Spleen (tissue), 13 donors: ENCODE results near the gene GHRL. TPM values are rescaled to one million over a fixed set of nuclear protein-coding genes. Genes with fewer than 3 reads are reported as not detected.
A peak's percentile ranks its signal among the peaks of the same experiment; 100 is the strongest.

Experiments
- DNase-seq: peaks from one replicate; pipeline ENCODE4 v3.0.0-alpha.2; 2020
- H3K27ac ChIP-seq, 8 donors: fragments of 200-600 bp; sonication (generic) in 7 of 8; 1 replicate in 4 of 8; 2 replicates in 4 of 8; pipeline versions ENCODE4 v1.5.0 to v1.8.0; 2016 to 2021; ENCODE audit warnings: inconsistent platforms in 4 of 8, mild to moderate bottlenecking in 4 of 8, moderate library complexity in 1 of 8
- H3K27me3 ChIP-seq, 7 donors: fragments of 200-600 bp; sonication (generic) in 6 of 7; replicated peaks in 1 of 7; 1 replicate in 4 of 7; 2 replicates in 3 of 7; pipeline versions ENCODE4 v1.5.0 to v1.8.0; 2016 to 2021; ENCODE audit warnings: inconsistent platforms in 3 of 7, mild to moderate bottlenecking in 1 of 7
- H3K36me3 ChIP-seq, 6 donors: fragments of 200-600 bp; sonication (generic) in 5 of 6; 1 replicate in 4 of 6; 2 replicates in 2 of 6; pipeline versions ENCODE4 v1.5.0 to v1.8.0; 2016 to 2021; ENCODE audit warnings: inconsistent platforms in 2 of 6
- H3K4me1 ChIP-seq, 6 donors: fragments of 200-600 bp; sonication (generic) in 5 of 6; 1 replicate in 3 of 6; 2 replicates in 3 of 6; pipeline versions ENCODE4 v1.5.0 to v1.8.0; 2016 to 2021; ENCODE audit warnings: inconsistent platforms in 3 of 6
- H3K4me3 ChIP-seq, 8 donors: fragments of 200-600 bp; sonication (generic) in 7 of 8; 1 replicate in 4 of 8; 2 replicates in 4 of 8; pipeline versions ENCODE4 v1.5.0 to v1.8.0; 2016 to 2021; ENCODE audit warnings: inconsistent platforms in 4 of 8, mild to moderate bottlenecking in 4 of 8, moderate library complexity in 2 of 8
- H3K9me3 ChIP-seq, 8 donors: fragments of 200-600 bp; sonication (generic) in 7 of 8; 1 replicate in 4 of 8; 2 replicates in 4 of 8; pipeline versions ENCODE4 v1.5.0 to v1.8.0; 2016 to 2021; ENCODE audit warnings: inconsistent platforms in 4 of 8
- CTCF ChIP-seq, 11 experiments: fragments of 200-600 bp in 7 of 11; fragments of 450-650 bp in 4 of 11; sonication (generic) in 4 of 11; IDR thresholded peaks in 8 of 11; conservative IDR thresholded peaks in 3 of 11; 1 replicate in 7 of 11; 2 replicates in 4 of 11; pipeline versions ENCODE4 v1.4.0 to v1.8.0; 2016 to 2021; ENCODE audit warnings: antibody characterized with exemption in 11 of 11, inconsistent platforms in 4 of 11, mild to moderate bottlenecking in 1 of 11
- POLR2A ChIP-seq, 3 donors: fragments of 450-650 bp; IDR thresholded peaks; one replicate each; pipeline ENCODE4 v1.5.1; 2017; ENCODE audit warnings: antibody characterized with exemption in 3 of 3, mild to moderate bottlenecking in 1 of 3
- POLR2AphosphoS5 ChIP-seq, 3 donors: sonication (generic); formaldehyde crosslinking; IDR thresholded peaks; one replicate each; pipeline ENCODE4 v1.5.1; 2017; ENCODE audit warnings: antibody characterized with exemption in 3 of 3
- WGBS, 5 donors: extraction: QIAGEN DNeasy Blood & Tissue Kit in 3 of 5; methylation state at CpG; one replicate each; pipeline versions ENCODE4 v1.1.5 to v1.1.7; 2013 to 2018; 5-methylcytosine and 5-hydroxymethylcytosine counted together
- intact Hi-C: fragments of 100-400 bp; cut with DNase I; formaldehyde crosslinking; loops from one replicate; pipeline ENCODE4 v1.15.0; 2023; ENCODE audit warnings: low total_unique reads
- long read RNA-seq, 2 donors: transcript quantifications; one replicate each; lab custom pipeline, GENCODE V29; 2026
- polyA plus RNA-seq, 3 donors: library from polyadenylated mRNA; stranded (reverse); fragments of 200-250 nt; gene quantifications; one replicate each; pipeline ENCODE4 v1.2.1, GENCODE V29; 2013
- total RNA-seq, 7 donors: library from RNA; depleted of rRNA in 3 of 7; stranded (reverse); fragments of >200 nt in 3 of 7; fragmentation: NEBNext Ultra II Directional in 4 of 7; extraction: Animal tissue kit (Norgen Biotek cat#: 25700) in 4 of 7; gene quantifications; one replicate each; pipeline versions ENCODE4 v1.1.0 to v1.2.1, GENCODE V29; 2016 to 2021
- donor health status: healthy with polysubstance abuse.
- donor health status: DM: no; HTN: no; CAD: no; lungs with moderate emphysema.
- donor health status: DM: no; HTN: no; CAD: no.
- donor health status: Bipolar disorder and iron deficiency.
- donor health status: healthy.
- donor health status: DM: no; HTN: no; CAD: no.
- donor health status: DM: yes; HTN: yes; CAD: no.

The GHRL gene
- total RNA-seq = 1 to 10 TPM; 1.1 to 8.0 (median 3.8) TPM
- 1 to 10 TPM; 3.6 to 6.6 (median 5.0) TPM for polyA plus RNA-seq
- long read RNA-seq, donor 1, partial matches to known transcripts = 0 of 1 reads
- long read RNA-seq, donor 1, other reads (novel, unspliced or antisense) = 0 of 1 reads
- long read RNA-seq, donor 2, transcript GHRL-214 (4 exons, 656 nt) = major isoform, 5 of 5 reads
- long read RNA-seq, donor 2, partial matches to known transcripts = 0 of 5 reads
- long read RNA-seq, donor 2, other reads (novel, unspliced or antisense) = 0 of 5 reads

GRCh38 chr3:10292505-10293419 lies at the start of gene GHRL:
GHRL (minus strand) TSS chr3:10292947; CDS start chr3:10290180, 2,767 bp downstream.
- Histone ChIP-seq H3K27me3 (no peaks in the 10 kb centered on the region), H3K9me3 (no peaks in the 10 kb centered on the region), H3K4me1 (peaks cover 4 to 39% (median 22%) of the 10 kb centered on the region in 6 donors), H3K4me3 (peak within 1 kb of the TSS in 6 of 8 donors; percentile 1 to 49 (median 3)), H3K27ac (peak within 1 kb of the TSS in 7 of 8 donors; percentile 51 to 83 (median 78)), H3K36me3 (peaks cover 0 to 71% (median 36%) of the 10 kb centered on the region in 6 donors)
- 15 to 25% (median 21%) methylated on average over 12 of the region's 12 CpGs for WGBS, 5 donors
- intact Hi-C loops = no loop called here
- TF ChIP-seq CTCF (IDR thresholded peaks at IDR 0.05 in 8 of 11, conservative IDR thresholded peaks at IDR 0.05 in 3 of 11) (no peak), POLR2A (IDR thresholded peaks at IDR 0.05) (no peak), POLR2AphosphoS5 (IDR thresholded peaks at IDR 0.05) (peak in 2 of 3 donors; percentile 36 to 68)
- DNase-seq = peak; percentile 84

GRCh38 chr3:10341901-10342398 lies 49.2 kb upstream of the GHRL start:
- H3K27ac ChIP-seq = no peak overlapping the region
- TF ChIP-seq POLR2AphosphoS5 (IDR thresholded peaks at IDR 0.05) (no peak), CTCF (IDR thresholded peaks at IDR 0.05 in 8 of 11, conservative IDR thresholded peaks at IDR 0.05 in 3 of 11) (no peak)
- intact Hi-C loops = loop anchor here (5.0 kb wide), 1 partner anchor 395 kb away; no protein-coding TSS in a partner anchor
- no peaks in the 10 kb centered on the region for H3K9me3 ChIP-seq
- H3K36me3 ChIP-seq = no peaks in the 10 kb centered on the region
- 64 to 83% (median 77%) methylated on average over 4 to 7 of the region's 7 CpGs for WGBS, 5 donors
- peaks cover 0 to 6% (median 0%) of the 10 kb centered on the region in 6 donors for H3K4me1 ChIP-seq
- peak; percentile 47 for DNase-seq
- H3K4me3 ChIP-seq = no peak overlapping the region
- peaks cover 0 to 10% (median 0%) of the 10 kb centered on the region in 7 donors for H3K27me3 ChIP-seq

- H3K4me3 ChIP-seq = no peak overlapping the region
These were observed 47.7 kb upstream of the GHRL start for GRCh38 chr3:10340476-10340875.

More at GRCh38 chr3:10340476-10340875, 47.7 kb upstream of the GHRL start:
- H3K27ac ChIP-seq = no peak overlapping the region
- H3K9me3 ChIP-seq = no peaks in the 10 kb centered on the region
- intact Hi-C loops = loop anchor here (5.0 kb wide), 1 partner anchor 397 kb away; no protein-coding TSS in a partner anchor
- peaks cover 0 to 6% (median 0%) of the 10 kb centered on the region in 6 donors for H3K4me1 ChIP-seq
- DNase-seq = peak; percentile 62
- TF ChIP-seq CTCF (IDR thresholded peaks at IDR 0.05 in 8 of 11, conservative IDR thresholded peaks at IDR 0.05 in 3 of 11) (no peak), POLR2AphosphoS5 (IDR thresholded peaks at IDR 0.05) (no peak), POLR2A (IDR thresholded peaks at IDR 0.05) (no peak)
- WGBS, 5 donors = 90 to 95% (median 92%) methylated on average over 18 of the region's 18 CpGs
- peaks cover 0 to 10% (median 0%) of the 10 kb centered on the region in 7 donors for H3K27me3 ChIP-seq
- H3K36me3 ChIP-seq = no peaks in the 10 kb centered on the region
